Mesothelial cell of epicardium (in vitro differentiated cells): ENCODE data around the gene MTA2. TPM values are rescaled to one million over a fixed set of nuclear protein-coding genes. Genes with fewer than 3 reads are reported as not detected.

Source experiments
- DNase-seq, 2 experiments: peaks; one replicate each; pipeline ENCODE4 v3.0.0; 2021; ENCODE audit warnings: low spot score in 2 of 2; ENCODE audit not compliant: unreplicated experiment in 2 of 2
- H3K27ac Mint-ChIP-seq: 2 replicates; pipeline ENCODE4 v1.8.0; 2021; ENCODE audit warnings: mixed read lengths
- H3K27me3 Mint-ChIP-seq: 2 replicates; pipeline ENCODE4 v1.8.0; 2021; ENCODE audit warnings: low read depth, mixed read lengths
- H3K36me3 Mint-ChIP-seq: 2 replicates; pipeline ENCODE4 v1.8.0; 2021; ENCODE audit warnings: mixed read lengths
- H3K4me1 Mint-ChIP-seq: 2 replicates; pipeline ENCODE4 v1.8.0; 2021; ENCODE audit warnings: mixed read lengths
- H3K4me3 Mint-ChIP-seq: 2 replicates; pipeline ENCODE4 v1.8.0; 2021; ENCODE audit warnings: mild to moderate bottlenecking, moderate library complexity, mixed read lengths
- H3K9me3 Mint-ChIP-seq: 2 replicates; pipeline ENCODE4 v1.8.0; 2021; ENCODE audit warnings: mixed read lengths
- total RNA-seq: library from RNA; stranded (reverse); gene quantifications from 3 replicates; pipeline ENCODE4 v1.2.1, GENCODE V29; 2021
- TF ChIP-seq, protein P1 (sequence below): fragments of 200-600 bp; sonication (generic); IDR thresholded peaks from one replicate; pipeline ENCODE4 v1.5.0; 2021; ENCODE audit warnings: antibody characterized with exemption; ENCODE audit not compliant: unreplicated experiment

The MTA2 gene
- total RNA-seq, 1 donor from 2014 or later = 126 TPM

GRCh38 chr11:62610403-62610802, 8.7 kb upstream of the MTA2 start:
- TF ChIP-seq, protein P1, sequence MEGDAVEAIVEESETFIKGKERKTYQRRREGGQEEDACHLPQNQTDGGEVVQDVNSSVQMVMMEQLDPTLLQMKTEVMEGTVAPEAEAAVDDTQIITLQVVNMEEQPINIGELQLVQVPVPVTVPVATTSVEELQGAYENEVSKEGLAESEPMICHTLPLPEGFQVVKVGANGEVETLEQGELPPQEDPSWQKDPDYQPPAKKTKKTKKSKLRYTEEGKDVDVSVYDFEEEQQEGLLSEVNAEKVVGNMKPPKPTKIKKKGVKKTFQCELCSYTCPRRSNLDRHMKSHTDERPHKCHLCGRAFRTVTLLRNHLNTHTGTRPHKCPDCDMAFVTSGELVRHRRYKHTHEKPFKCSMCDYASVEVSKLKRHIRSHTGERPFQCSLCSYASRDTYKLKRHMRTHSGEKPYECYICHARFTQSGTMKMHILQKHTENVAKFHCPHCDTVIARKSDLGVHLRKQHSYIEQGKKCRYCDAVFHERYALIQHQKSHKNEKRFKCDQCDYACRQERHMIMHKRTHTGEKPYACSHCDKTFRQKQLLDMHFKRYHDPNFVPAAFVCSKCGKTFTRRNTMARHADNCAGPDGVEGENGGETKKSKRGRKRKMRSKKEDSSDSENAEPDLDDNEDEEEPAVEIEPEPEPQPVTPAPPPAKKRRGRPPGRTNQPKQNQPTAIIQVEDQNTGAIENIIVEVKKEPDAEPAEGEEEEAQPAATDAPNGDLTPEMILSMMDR = no peak
- Mint-ChIP-seq H3K27me3 (no peaks in the 10 kb centered on the region), H3K9me3 (no peaks in the 10 kb centered on the region), H3K4me3 (peak overlapping the region; percentile 33), H3K36me3 (peaks cover 6% of the 10 kb centered on the region), H3K27ac (no peak overlapping the region), H3K4me1 (peaks cover 21% of the 10 kb centered on the region)
- DNase-seq = no peak

DNA sequence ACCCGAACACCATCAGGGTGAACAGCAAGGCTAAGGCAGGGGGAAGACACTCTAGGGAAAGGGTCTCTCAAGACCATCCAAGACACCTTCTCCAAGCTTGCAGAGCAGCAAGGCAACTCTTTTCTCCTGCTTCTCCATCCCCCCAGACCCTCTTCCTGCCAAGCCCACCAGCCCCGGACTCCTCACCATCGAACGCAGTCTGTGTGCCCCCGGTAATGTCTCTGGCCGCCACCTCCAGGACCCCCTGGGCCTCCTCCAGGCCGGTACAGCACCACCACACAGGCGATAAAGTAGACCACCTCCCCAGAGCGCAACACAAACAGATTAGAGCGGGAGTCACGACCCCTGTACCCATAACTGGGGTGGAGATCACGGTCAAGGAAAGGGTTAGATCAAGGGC, 7.1 kb upstream of the MTA2 start:
- Mint-ChIP-seq H3K4me3 (no peak overlapping the region), H3K27ac (no peak overlapping the region), H3K36me3 (peaks cover 10% of the 10 kb centered on the region), H3K4me1 (peaks cover 21% of the 10 kb centered on the region), H3K27me3 (no peaks in the 10 kb centered on the region), H3K9me3 (no peaks in the 10 kb centered on the region)
- TF ChIP-seq, protein P1 = no peak
- DNase-seq = no peak

GRCh38 chr11:62607714-62608113, 6.0 kb upstream of the MTA2 start:
- H3K4me1 Mint-ChIP-seq = peaks cover 27% of the 10 kb centered on the region
- H3K27ac Mint-ChIP-seq = no peak overlapping the region
- H3K9me3 Mint-ChIP-seq = no peaks in the 10 kb centered on the region
- peaks cover 4% of the 10 kb centered on the region for H3K27me3 Mint-ChIP-seq
- no peak overlapping the region for H3K4me3 Mint-ChIP-seq
- DNase-seq = no peak
- H3K36me3 Mint-ChIP-seq = peaks cover 10% of the 10 kb centered on the region
- TF ChIP-seq, protein P1 = no peak

GRCh38 chr11:62605902-62606301, 4.2 kb upstream of the MTA2 start:
- Mint-ChIP-seq H3K27me3 (peaks cover 4% of the 10 kb centered on the region), H3K27ac (no peak overlapping the region), H3K4me3 (no peak overlapping the region), H3K36me3 (peaks cover 10% of the 10 kb centered on the region), H3K4me1 (peaks cover 19% of the 10 kb centered on the region), H3K9me3 (no peaks in the 10 kb centered on the region)
- no peak for DNase-seq
- TF ChIP-seq, protein P1 = no peak

DNA sequence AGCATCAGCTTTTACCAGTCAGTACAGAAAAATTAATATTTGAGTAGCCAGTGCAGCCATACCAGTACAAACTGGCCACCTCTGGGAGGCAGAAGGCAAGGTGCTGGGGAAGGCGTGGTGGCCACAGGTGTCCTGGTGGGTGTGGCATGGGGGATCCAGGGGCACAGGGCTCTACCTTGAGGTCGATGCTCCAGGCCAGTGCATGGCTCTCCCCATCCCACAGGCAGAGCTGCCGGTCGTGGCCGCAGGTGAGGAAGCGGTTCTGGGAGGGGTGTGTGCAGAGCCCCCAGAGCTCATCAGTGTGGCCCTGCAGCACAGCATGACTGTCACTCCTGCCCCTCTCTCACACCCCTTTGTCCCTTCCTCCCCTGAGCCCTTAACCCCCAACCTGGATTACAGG, 3.8 kb upstream of the MTA2 start:
- no peak for DNase-seq
- Mint-ChIP-seq H3K36me3 (peaks cover 10% of the 10 kb centered on the region), H3K27me3 (peaks cover 4% of the 10 kb centered on the region), H3K4me1 (peaks cover 18% of the 10 kb centered on the region), H3K27ac (no peak overlapping the region), H3K4me3 (no peak overlapping the region), H3K9me3 (no peaks in the 10 kb centered on the region)
- TF ChIP-seq, protein P1 = no peak
